HG03520 (cell line): ENCODE data around the gene TBXAS1.
"Not testable (repeated sequence)": the region's sequence is repeated elsewhere in the genome, so short reads cannot be mapped to it uniquely, and the experiment has no call there.

Source experiments
- ATAC-seq: cut with Tn5 transposase; IDR thresholded peaks from one replicate; pipeline ENCODE4 v1.9.1; 2021; ENCODE audit warnings: mild to moderate bottlenecking, moderate library complexity; ENCODE audit not compliant: unreplicated experiment

Gene TBXAS1

DNA sequence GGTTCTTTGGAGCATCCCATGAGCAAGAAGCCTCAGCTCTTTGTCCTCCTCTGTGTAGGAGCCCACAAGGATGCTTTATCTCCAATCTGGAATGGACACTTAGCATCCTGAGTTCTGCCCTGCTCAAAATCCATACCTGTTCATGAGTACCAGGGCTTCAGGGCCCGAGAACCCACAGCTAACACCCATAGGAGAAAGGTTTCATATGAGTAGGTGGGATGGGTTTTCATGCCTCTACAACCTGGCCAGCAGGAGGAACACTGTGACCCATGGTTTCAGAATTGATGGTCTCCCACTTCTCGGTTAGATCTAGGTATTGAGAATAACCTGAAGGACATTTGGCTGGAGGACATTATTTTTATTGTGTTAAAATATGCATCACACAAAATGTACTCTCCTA lies 57.8 kb downstream of the TBXAS1 start:
- no peak for ATAC-seq

DNA sequence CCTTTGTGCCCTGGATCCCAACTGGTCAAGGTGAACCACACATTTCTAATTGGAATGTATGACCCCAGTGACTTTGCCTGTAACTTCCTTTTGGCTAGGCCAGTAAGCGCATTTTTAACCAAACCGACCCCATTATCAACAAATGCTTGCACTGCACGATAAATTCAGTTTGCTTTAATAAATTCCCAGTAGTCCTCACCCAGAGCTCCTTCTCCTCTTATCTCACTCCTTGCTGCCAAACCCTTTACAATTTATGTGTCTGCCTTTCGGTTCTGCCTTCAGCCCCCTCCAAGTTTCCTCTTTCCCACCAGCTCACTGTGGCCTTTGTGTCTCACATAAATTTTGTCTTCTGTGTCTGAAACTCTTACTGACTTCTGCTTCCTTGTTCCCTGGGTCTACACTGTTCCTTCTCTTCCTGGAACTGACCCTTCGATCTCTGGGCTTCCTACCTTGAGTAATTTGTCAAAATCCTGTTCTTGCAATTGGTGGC lies 59.0 kb downstream of the TBXAS1 start:
- ATAC-seq = no peak

- ATAC-seq = no peak
These were observed 60.3 kb downstream of the TBXAS1 start for GRCh38 chr7:139889186-139889871.

DNA sequence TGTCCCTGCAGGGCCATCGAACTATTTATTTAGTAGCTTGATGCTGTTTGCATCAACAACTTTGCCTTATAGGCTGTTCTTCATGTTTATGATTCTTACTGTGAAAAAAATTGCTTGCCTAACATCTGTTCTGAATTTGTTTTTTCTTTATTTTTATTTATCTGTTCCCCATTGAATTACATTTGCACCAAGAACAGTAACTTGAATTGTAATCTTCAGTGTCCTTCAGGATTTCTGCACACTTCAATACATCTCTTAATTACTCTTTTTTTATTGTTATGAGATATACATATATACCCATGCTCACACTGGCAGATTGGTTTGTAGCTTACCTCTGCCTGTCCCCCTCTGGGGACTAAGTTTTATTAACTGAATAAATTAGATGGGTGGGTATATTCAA lies 64.4 kb downstream of the TBXAS1 start:
- ATAC-seq = no peak

- peak; percentile 85 for ATAC-seq
These were observed 64.9 kb downstream of the TBXAS1 start for GRCh38 chr7:139893999-139894398.

DNA sequence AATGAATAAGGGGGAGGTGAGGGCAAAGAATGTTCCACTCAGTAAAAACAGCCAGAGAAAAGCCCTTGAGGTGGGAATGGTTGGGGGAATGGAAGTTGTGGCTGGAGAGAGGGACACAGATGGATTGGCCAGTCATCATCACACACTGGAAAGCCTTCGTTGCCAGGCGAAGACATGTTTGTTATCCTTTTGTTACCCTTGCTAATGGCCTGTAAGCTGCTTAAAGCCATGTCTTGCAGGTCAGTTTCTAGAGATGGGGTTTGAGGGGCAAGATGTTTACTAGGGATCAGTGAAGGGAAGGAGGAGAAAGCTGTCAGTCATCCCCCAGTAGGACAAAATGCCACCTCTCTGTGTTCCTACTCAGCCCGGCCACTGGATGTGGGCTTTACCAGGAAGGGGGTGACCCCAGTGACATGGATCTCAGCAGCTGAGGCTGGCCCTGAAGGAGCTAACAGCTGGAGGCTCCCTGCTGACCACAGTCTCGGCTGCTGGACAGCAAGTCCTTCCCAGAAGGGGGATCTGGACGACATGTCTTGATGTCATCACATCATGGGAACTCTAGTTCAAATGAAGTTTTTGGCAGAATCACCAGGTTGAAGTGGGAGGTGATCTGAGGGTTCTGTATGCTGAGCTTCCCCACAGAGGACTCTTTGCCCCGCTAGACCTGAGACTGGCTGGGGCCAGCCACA lies 66.2 kb downstream of the TBXAS1 start:
- no peak for ATAC-seq

DNA sequence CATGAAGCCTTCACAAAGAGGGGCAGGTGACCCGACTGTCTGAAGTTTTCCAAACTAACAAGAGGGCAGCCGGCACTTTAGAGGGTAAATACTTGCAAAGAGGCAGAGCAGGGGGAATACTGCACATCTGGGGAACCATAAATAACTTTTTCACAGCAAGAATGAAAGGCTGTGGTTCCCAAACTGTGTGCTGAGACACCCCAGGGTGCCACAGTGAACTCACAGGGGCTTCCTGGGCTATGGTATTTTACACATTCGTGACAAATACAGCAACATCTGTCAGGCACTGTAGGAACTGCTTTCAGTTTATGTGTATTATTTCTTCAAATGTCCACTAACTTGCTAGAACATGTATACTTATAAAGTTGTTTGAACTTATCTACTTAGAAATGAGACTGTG lies 67.2 kb downstream of the TBXAS1 start:
- ATAC-seq = no peak

GRCh38 chr7:139896831-139897230 lies 67.8 kb downstream of the TBXAS1 start:
- ATAC-seq = no peak

GRCh38 chr7:139897422-139898090 lies 68.5 kb downstream of the TBXAS1 start:
- no peak for ATAC-seq

GRCh38 chr7:139898483-139898882 lies 69.4 kb downstream of the TBXAS1 start:
- ATAC-seq = no peak

DNA sequence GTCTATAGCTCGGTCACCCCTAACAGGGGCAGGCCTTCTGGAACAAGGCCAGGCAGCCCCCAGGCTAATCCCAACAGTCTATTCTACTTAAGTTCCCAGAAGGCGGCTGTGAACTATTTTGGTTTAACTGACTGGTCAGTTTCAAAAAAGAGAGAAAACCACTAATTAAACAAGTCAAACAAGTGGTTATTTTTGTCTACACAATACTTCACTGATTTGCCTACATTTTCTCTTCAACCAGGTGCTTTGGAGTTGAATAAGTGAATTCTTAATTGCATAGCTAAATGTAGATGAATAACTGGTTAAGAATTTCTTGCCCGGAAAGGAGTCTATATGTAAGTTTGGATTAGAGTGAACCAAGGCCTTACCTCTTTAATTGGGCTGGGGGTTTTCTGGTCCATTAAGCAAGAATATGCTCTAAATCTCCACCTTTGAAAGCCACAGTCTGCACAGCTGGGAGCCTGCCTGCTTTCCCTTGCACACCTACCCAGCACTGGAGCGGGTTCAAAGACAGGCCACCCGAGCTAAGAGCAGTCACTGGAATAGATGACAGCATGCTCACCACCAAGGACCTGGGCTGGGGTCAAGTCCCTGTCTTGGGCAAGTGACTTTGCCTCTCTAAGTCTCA lies 70.4 kb downstream of the TBXAS1 start:
- no peak for ATAC-seq

DNA sequence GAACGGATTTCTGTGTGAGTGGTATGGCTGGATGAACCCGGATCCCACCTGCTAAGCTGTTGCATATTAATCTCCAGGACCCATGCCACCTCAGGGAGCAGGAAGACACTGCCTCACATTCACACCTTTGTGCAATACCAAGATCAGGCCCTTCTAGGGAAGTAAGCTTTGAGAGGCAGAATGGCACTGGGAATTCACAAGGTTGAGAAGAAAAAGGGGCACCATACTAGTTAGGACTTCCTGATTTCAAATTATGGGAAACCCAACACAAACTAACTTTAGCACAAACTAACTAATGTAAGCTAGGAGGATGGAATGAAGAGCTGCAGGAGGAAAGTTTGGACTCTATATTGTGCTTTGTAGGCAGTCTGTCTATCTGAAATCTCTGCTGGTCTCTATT lies 71.3 kb downstream of the TBXAS1 start:
- ATAC-seq = no peak

DNA sequence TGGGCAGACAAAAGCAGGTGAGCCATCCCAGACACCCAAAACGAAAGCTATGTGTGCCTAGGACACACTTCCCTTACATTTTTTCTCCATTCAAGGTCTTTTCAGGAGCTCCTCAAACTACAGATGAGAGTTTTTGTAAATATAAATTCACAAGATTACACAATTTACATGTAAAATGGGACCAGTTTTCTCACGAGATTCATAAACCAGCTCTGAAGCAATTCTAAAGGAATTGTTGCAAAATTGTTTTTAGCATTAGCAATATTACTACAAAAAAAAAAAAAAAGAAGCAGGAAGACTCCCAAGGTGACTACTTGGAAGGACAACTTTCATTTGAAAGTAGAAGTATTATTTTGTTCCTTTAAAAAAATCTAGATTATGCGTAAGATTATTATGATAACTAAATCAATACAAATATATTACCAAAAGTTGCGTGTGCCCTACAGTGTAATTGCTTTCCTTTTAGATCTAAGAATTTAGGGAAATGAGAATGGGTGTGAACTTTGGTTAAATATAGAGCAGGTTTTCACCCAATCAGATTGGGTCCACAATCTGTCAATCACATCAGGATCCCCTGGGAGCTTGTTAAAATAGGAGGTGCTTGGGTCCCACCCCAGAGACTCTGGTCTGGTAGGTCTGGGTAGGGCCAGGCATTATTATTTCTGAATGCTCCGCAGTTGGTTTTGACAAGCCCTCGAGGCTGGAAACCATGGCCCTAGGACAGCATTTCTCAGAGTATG lies 72.2 kb downstream of the TBXAS1 start:
- no peak for ATAC-seq

- ATAC-seq = no peak
These were observed 72.8 kb downstream of the TBXAS1 start for GRCh38 chr7:139901901-139902300.

DNA sequence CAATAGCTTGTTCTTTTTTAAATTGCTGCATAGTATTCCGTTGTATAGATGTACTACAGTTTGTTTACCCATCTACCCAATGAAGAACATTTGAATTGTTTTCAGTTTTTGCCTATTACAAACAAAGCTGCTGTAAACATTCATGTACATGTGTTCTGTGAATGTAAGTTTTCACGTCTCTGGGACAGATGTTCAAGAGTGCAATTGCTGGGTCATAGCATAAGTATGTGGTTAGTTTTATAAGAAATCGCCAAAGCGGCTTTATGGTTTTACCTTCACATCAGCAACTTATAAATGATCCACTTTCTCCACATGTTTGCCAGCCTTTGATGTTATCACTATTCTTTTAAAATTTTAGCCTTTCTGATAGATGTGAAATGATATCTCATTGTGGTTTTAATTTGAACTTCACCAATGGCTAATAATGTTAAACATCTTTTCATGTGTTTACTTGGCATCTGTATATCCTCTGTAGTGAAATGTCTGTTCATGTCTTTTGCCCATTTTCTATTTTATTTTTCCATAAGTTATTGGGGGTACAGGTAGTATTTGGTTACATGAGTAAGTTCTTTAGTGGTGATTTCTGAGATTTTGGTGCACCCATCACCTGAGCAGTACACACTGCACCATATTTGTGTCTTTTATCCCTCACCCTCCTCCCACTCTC lies 73.5 kb downstream of the TBXAS1 start:
- no peak for ATAC-seq

DNA sequence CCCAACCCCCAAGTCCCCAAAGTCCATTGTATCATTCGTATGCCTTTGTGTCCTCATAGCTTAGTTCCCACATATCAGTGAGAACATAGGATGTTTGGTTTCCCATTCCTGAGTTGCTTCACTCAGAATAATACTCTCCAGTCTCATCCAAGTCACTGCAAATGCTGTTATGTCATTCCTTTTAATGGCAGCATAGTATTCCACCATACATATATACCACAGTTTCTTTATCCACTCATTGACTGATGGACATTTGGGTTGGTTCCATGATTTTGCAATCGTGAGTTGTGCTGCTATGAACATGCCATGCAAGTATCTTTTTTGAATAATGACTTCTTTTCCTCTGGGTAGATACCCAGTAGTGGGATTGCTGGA lies 74.0 kb downstream of the TBXAS1 start:
- ATAC-seq = not testable (repeated sequence)

GRCh38 chr7:139906879-139907278 lies 77.8 kb downstream of the TBXAS1 start:
- no peak for ATAC-seq

DNA sequence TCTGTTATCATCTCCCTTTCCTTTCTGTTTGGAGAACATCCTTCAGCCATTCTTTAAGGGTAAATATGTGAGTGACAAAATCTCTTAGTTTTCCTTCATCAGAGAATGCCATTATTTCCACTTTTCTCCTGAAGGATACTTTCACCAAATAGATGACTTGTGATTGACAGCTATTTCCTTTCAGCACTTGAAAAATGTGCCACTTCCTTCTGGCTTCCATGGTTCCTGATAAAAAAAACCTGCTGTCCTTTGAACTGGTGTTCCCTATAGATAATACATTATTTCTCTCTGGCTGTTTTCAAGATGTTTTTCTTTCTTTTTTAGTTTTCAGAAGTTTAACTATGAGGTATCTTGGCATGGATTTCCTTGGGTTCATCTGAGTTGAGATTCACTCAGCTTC lies 79.7 kb downstream of the TBXAS1 start:
- ATAC-seq = no peak

- ATAC-seq = no peak
These were observed 80.5 kb downstream of the TBXAS1 start for GRCh38 chr7:139909379-139910050.
